Astrocyte (in vitro differentiated cells and primary cell): ENCODE results near the gene STAG2. TPM values are rescaled to one million over a fixed set of nuclear protein-coding genes. Genes with fewer than 3 reads are reported as not detected.

Source experiments
- DNase-seq: peaks from one replicate; pipeline ENCODE4 v3.0.0-alpha.2; 2010; ENCODE audit warnings: low read depth
- FAIRE-seq: peaks from 2 replicates; lab custom pipeline; 2011; peaks lifted over from hg19 to GRCh38; lab: Jason Lieb, UNC
- H2AFZ ChIP-seq: 2 replicates; pipeline ENCODE4 v1.6.0; 2012; ENCODE audit warnings: low read depth, low read length, inconsistent platforms
- H3K27ac ChIP-seq: 2 replicates; pipeline ENCODE4 v1.5.1; 2011; ENCODE audit warnings: low read depth, low read length, inconsistent platforms
- H3K27me3 ChIP-seq: 2 replicates; pipeline ENCODE4 v1.6.0; 2011; ENCODE audit warnings: low read length, inconsistent platforms; ENCODE audit not compliant: insufficient read depth
- H3K36me3 ChIP-seq: 2 replicates; pipeline ENCODE4 v1.5.1; 2011; ENCODE audit warnings: low read length, inconsistent platforms; ENCODE audit not compliant: insufficient read depth
- H3K4me1 ChIP-seq: 2 replicates; pipeline ENCODE4 v1.5.1; 2011; ENCODE audit warnings: low read length, inconsistent platforms; ENCODE audit not compliant: insufficient read depth
- H3K4me2 ChIP-seq: 2 replicates; pipeline ENCODE4 v1.6.0; 2012; ENCODE audit warnings: low read length, inconsistent platforms
- H3K4me3 ChIP-seq: 2 replicates; pipeline ENCODE4 v1.5.1; 2011; ENCODE audit warnings: low read depth, mild to moderate bottlenecking, low read length, inconsistent platforms; ENCODE audit not compliant: insufficient read depth
- H3K79me2 ChIP-seq: 2 replicates; pipeline ENCODE4 v1.6.0; 2012; ENCODE audit warnings: mild to moderate bottlenecking, low read length, inconsistent platforms; ENCODE audit not compliant: insufficient read depth
- H3K9ac ChIP-seq: 2 replicates; pipeline ENCODE4 v1.6.0; 2012; ENCODE audit warnings: mild to moderate bottlenecking, low read length, inconsistent platforms
- H3K9me3 ChIP-seq: 2 replicates; pipeline ENCODE4 v1.5.1; 2012; ENCODE audit warnings: low read depth, mild to moderate bottlenecking, low read length, inconsistent platforms; ENCODE audit not compliant: insufficient read depth
- H4K20me1 ChIP-seq: 2 replicates; pipeline ENCODE4 v1.6.0; 2012; ENCODE audit warnings: low read length, inconsistent platforms; ENCODE audit not compliant: insufficient read depth
- H3K27ac Mint-ChIP-seq: one replicate; pipeline ENCODE4 v1.8.0; 2021; ENCODE audit warnings: mild to moderate bottlenecking, mixed read lengths; ENCODE audit not compliant: unreplicated experiment
- H3K27me3 Mint-ChIP-seq: one replicate; pipeline ENCODE4 v1.8.0; 2021; ENCODE audit warnings: low read depth, mixed read lengths; ENCODE audit not compliant: unreplicated experiment
- H3K36me3 Mint-ChIP-seq: one replicate; pipeline ENCODE4 v1.8.0; 2021; ENCODE audit warnings: low read depth, mixed read lengths; ENCODE audit not compliant: unreplicated experiment
- H3K4me1 Mint-ChIP-seq: one replicate; pipeline ENCODE4 v1.8.0; 2021; ENCODE audit warnings: low read depth, mixed read lengths; ENCODE audit not compliant: unreplicated experiment
- H3K4me3 Mint-ChIP-seq: one replicate; pipeline ENCODE4 v1.8.0; 2021; ENCODE audit warnings: mild to moderate bottlenecking, moderate library complexity, mixed read lengths; ENCODE audit not compliant: unreplicated experiment
- H3K9me3 Mint-ChIP-seq: one replicate; pipeline ENCODE4 v1.8.0; 2021; ENCODE audit warnings: mild to moderate bottlenecking, mixed read lengths; ENCODE audit not compliant: unreplicated experiment
- CTCF ChIP-seq: IDR thresholded peaks from 2 replicates; pipeline ENCODE4 v1.5.1; 2011; ENCODE audit warnings: low read depth, mild to moderate bottlenecking, inconsistent platforms, low read length, moderate library complexity; ENCODE audit not compliant: insufficient read depth
- EZH2 ChIP-seq: IDR thresholded peaks from 2 replicates; pipeline ENCODE4 v1.6.1; 2012; ENCODE audit warnings: mild to moderate bottlenecking, low read length, inconsistent platforms; ENCODE audit not compliant: insufficient read depth
- total RNA-seq: library from RNA; stranded (reverse); gene quantifications from 2 replicates; pipeline ENCODE4 v1.2.1, GENCODE V29; 2021

STAG2 gene
- total RNA-seq, 1 donor from 2014 or later: 51.2 TPM

GRCh38 chrX:124028182-124028581, 66.7 kb downstream of the STAG2 start:
- Mint-ChIP-seq H3K4me3 (no peak overlapping the region), H3K27ac (no peak overlapping the region), H3K27me3 (no peaks in the 10 kb centered on the region), H3K36me3 (no peaks in the 10 kb centered on the region), H3K9me3 (no peaks in the 10 kb centered on the region), H3K4me1 (peaks cover 9% of the 10 kb centered on the region)
- FAIRE-seq (no peak), DNase-seq (peak; percentile 34)
- H2AFZ ChIP-seq: no peak overlapping the region
- no peak for TF ChIP-seq CTCF
- no peak for TF ChIP-seq EZH2
- H4K20me1 ChIP-seq: no peaks in the 10 kb centered on the region
- no peaks in the 10 kb centered on the region for H3K9me3 ChIP-seq
- no peak overlapping the region for H3K4me3 ChIP-seq
- peak overlapping the region; percentile 41 for H3K4me2 ChIP-seq
- H3K9ac ChIP-seq: no peak overlapping the region
- no peaks in the 10 kb centered on the region for H3K4me1 ChIP-seq
- peaks cover 8% of the 10 kb centered on the region for H3K79me2 ChIP-seq
- H3K27ac ChIP-seq: no peak overlapping the region
- no peaks in the 10 kb centered on the region for H3K27me3 ChIP-seq
- no peaks in the 10 kb centered on the region for H3K36me3 ChIP-seq

- H3K4me1 Mint-ChIP-seq: peaks cover 5% of the 10 kb centered on the region
- peaks cover 6% of the 10 kb centered on the region for H3K79me2 ChIP-seq
- H3K36me3 ChIP-seq: no peaks in the 10 kb centered on the region
Observed at GRCh38 chrX:124030520-124030919, 69.0 kb downstream of the STAG2 start.

More at GRCh38 chrX:124030520-124030919, 69.0 kb downstream of the STAG2 start:
- H3K36me3 Mint-ChIP-seq: no peaks in the 10 kb centered on the region
- no peak for DNase-seq
- Histone ChIP-seq H3K27ac (no peak overlapping the region), H3K4me1 (peaks cover 3% of the 10 kb centered on the region), H2AFZ (no peak overlapping the region), H3K27me3 (no peaks in the 10 kb centered on the region), H4K20me1 (peaks cover 13% of the 10 kb centered on the region), H3K4me2 (no peak overlapping the region), H3K9me3 (no peaks in the 10 kb centered on the region), H3K9ac (no peak overlapping the region), H3K4me3 (no peak overlapping the region)
- no peaks in the 10 kb centered on the region for H3K27me3 Mint-ChIP-seq
- no peak for TF ChIP-seq CTCF
- FAIRE-seq: peak; percentile 99
- no peaks in the 10 kb centered on the region for H3K9me3 Mint-ChIP-seq
- no peak overlapping the region for H3K27ac Mint-ChIP-seq
- H3K4me3 Mint-ChIP-seq: no peak overlapping the region
